ENCODE measurements around the gene TRA2B.

Gene TRA2B

GRCh38 chr3:185880600-185880999, 57.2 kb downstream of the TRA2B start:
- Histone ChIP-seq H3K79me2 (ENCODE audit: low read length) (no peaks in the 10 kb centered on the region), H3K9me3 (replicated peaks; ENCODE audit: insufficient read depth, low read length) (no peaks in the 10 kb centered on the region), H3K4me1 (ENCODE audit: low read length) (no peaks in the 10 kb centered on the region), H3K4me3 (ENCODE audit: low read length) (no peak overlapping the region), H3K27ac (ENCODE audit: low read length) (no peak overlapping the region), H3K36me3 (replicated peaks; ENCODE audit: insufficient read depth, low read length) (no peaks in the 10 kb centered on the region), H3K9ac (ENCODE audit: low read length) (no peak overlapping the region), H2AFZ (ENCODE audit: low read length) (no peak overlapping the region), H3K9me2 (replicated peaks; ENCODE audit: insufficient read depth, low read length) (no peaks in the 10 kb centered on the region), H3F3A (ENCODE audit: insufficient read depth, low read length) (no peaks in the 10 kb centered on the region), H4K20me1 (ENCODE audit: insufficient read depth, low read length) (no peaks in the 10 kb centered on the region), H3K4me2 (ENCODE audit: low read depth, low read length) (no peak overlapping the region), H3K27me3 (replicated peaks; ENCODE audit: insufficient read depth, low read length) (no peaks in the 10 kb centered on the region)
- no peak for TF ChIP-seq EZH2 (optimal IDR thresholded peaks at IDR 0.05; ENCODE audit: low read depth, low read length)
- no peak for TF ChIP-seq EZH2phosphoT487 (IDR thresholded peaks at IDR 0.05; ENCODE audit: low read length)
- no peak for TF ChIP-seq CTCF (IDR thresholded peaks at IDR 0.05; ENCODE audit: low read length)
- DNase-seq = no peak

- no peak overlapping the region for H3K4me3 ChIP-seq (ENCODE audit: low read length)
- no peaks in the 10 kb centered on the region for H4K20me1 ChIP-seq (ENCODE audit: insufficient read depth, low read length)
- H3K9me3 ChIP-seq (replicated peaks; ENCODE audit: insufficient read depth, low read length) = no peaks in the 10 kb centered on the region
- no peaks in the 10 kb centered on the region for H3F3A ChIP-seq (ENCODE audit: insufficient read depth, low read length)
- no peak overlapping the region for H3K9ac ChIP-seq (ENCODE audit: low read length)
- no peaks in the 10 kb centered on the region for H3K9me2 ChIP-seq (replicated peaks; ENCODE audit: insufficient read depth, low read length)
- DNase-seq = no peak
- no peak overlapping the region for H3K27ac ChIP-seq (ENCODE audit: low read length)
- no peaks in the 10 kb centered on the region for H3K27me3 ChIP-seq (replicated peaks; ENCODE audit: insufficient read depth, low read length)
- no peak overlapping the region for H3K4me2 ChIP-seq (ENCODE audit: low read depth, low read length)
- H3K36me3 ChIP-seq (replicated peaks; ENCODE audit: insufficient read depth, low read length) = no peaks in the 10 kb centered on the region
- H3K4me1 ChIP-seq (ENCODE audit: low read length) = no peaks in the 10 kb centered on the region
- no peaks in the 10 kb centered on the region for H3K79me2 ChIP-seq (ENCODE audit: low read length)
- no peak overlapping the region for H2AFZ ChIP-seq (ENCODE audit: low read length)
- TF ChIP-seq CTCF (IDR thresholded peaks at IDR 0.05; ENCODE audit: low read length) (no peak), EZH2 (optimal IDR thresholded peaks at IDR 0.05; ENCODE audit: low read depth, low read length) (no peak), EZH2phosphoT487 (IDR thresholded peaks at IDR 0.05; ENCODE audit: low read length) (no peak)
Observed at GRCh38 chr3:185878920-185879319, 58.9 kb downstream of the TRA2B start.

GRCh38 chr3:185874119-185874518, 63.7 kb downstream of the TRA2B start:
- H3F3A ChIP-seq (ENCODE audit: insufficient read depth, low read length) = no peaks in the 10 kb centered on the region
- no peaks in the 10 kb centered on the region for H3K4me1 ChIP-seq (ENCODE audit: low read length)
- no peaks in the 10 kb centered on the region for H3K79me2 ChIP-seq (ENCODE audit: low read length)
- no peak overlapping the region for H2AFZ ChIP-seq (ENCODE audit: low read length)
- H4K20me1 ChIP-seq (ENCODE audit: insufficient read depth, low read length) = no peaks in the 10 kb centered on the region
- no peak overlapping the region for H3K4me3 ChIP-seq (ENCODE audit: low read length)
- no peaks in the 10 kb centered on the region for H3K9me3 ChIP-seq (replicated peaks; ENCODE audit: insufficient read depth, low read length)
- no peaks in the 10 kb centered on the region for H3K27me3 ChIP-seq (replicated peaks; ENCODE audit: insufficient read depth, low read length)
- DNase-seq = no peak
- H3K36me3 ChIP-seq (replicated peaks; ENCODE audit: insufficient read depth, low read length) = no peaks in the 10 kb centered on the region
- no peak for TF ChIP-seq EZH2 (optimal IDR thresholded peaks at IDR 0.05; ENCODE audit: low read depth, low read length)
- TF ChIP-seq CTCF (IDR thresholded peaks at IDR 0.05; ENCODE audit: low read length) = no peak
- no peak overlapping the region for H3K4me2 ChIP-seq (ENCODE audit: low read depth, low read length)
- H3K9me2 ChIP-seq (replicated peaks; ENCODE audit: insufficient read depth, low read length) = no peaks in the 10 kb centered on the region
- no peak overlapping the region for H3K27ac ChIP-seq (ENCODE audit: low read length)
- H3K9ac ChIP-seq (ENCODE audit: low read length) = no peak overlapping the region

All from MM.1S (cell line).